ENCODE data around the gene EXOC1L.
"Not testable (repeated sequence)": the region's sequence is repeated elsewhere in the genome, so short reads cannot be mapped to it uniquely, and the experiment has no call there.

DNA sequence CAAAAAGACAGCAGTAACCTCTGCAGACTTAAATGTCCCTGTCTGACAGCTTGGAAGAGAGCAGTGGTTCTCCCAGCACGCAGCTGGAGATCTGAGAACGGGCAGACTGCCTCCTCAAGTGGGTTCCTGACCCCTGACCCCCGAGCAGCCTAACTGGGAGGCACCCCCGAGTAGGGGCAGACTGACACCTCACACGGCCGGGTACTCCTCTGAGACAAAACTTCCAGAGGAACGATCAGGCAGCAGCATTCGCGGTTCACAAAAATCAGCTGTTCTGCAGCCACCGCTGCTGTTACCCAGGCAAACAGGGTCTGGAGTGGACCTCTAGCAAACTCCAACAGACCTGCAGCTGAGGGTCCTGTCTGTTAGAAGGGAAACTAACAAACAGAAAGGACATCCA is 22.7 kb downstream of the EXOC1L start:
- TF ChIP-seq CTCF, EP300 (IDR thresholded peaks at IDR 0.05): not testable (repeated sequence)
